HUES6 (cell line): ENCODE measurements around the gene MARCKS.

Experiments used
- H3K27ac ChIP-seq: 2 replicates; pipeline ENCODE4 v1.7.0; 2013; ENCODE audit warnings: low read depth, mild to moderate bottlenecking, low read length, inconsistent platforms
- H3K27me3 ChIP-seq: 2 replicates; pipeline ENCODE4 v1.6.1; 2013; ENCODE audit warnings: low read length; ENCODE audit not compliant: control insufficient read depth, insufficient read depth
- H3K36me3 ChIP-seq: 2 replicates; pipeline ENCODE4 v1.6.1; 2013; ENCODE audit warnings: low read length; ENCODE audit not compliant: control insufficient read depth, insufficient read depth
- H3K4me1 ChIP-seq: 2 replicates; pipeline ENCODE4 v1.6.1; 2013; ENCODE audit warnings: low read length; ENCODE audit not compliant: control insufficient read depth, insufficient read depth
- H3K4me3 ChIP-seq: 2 replicates; pipeline ENCODE4 v1.5.1; 2013; ENCODE audit warnings: low read depth, low read length
- H3K9ac ChIP-seq: one replicate; pipeline ENCODE4 v1.6.1; 2013; ENCODE audit warnings: mild to moderate bottlenecking, low read length
- H3K9me3 ChIP-seq: 2 replicates; pipeline ENCODE4 v1.6.1; 2013; ENCODE audit warnings: low read depth, low read length; ENCODE audit not compliant: control insufficient read depth, insufficient read depth

MARCKS gene

DNA sequence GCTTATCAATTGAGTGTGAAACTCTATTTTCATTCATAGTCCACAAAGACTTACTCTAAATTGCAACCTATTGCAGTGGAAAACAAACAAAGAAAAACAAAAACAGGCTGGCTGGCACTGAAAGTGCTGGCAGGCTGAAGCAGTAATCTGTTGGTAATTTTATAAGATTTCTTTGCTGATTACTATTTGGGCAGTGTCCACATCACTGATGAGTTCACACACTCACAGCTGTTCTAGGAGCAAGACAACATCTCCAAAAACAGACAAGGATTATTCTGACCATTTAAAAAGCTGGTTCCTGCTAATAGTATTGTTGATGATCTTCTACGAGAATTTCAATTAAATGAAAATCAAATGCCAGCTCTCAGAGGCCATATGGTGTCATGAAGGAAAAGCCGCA is 26.9 kb downstream of the MARCKS start:
- Histone ChIP-seq H3K36me3 (no peaks in the 10 kb centered on the region), H3K4me3 (no peak overlapping the region), H3K27ac (no peak overlapping the region), H3K4me1 (no peaks in the 10 kb centered on the region), H3K9me3 (no peaks in the 10 kb centered on the region), H3K9ac (no peak overlapping the region), H3K27me3 (no peaks in the 10 kb centered on the region)

DNA sequence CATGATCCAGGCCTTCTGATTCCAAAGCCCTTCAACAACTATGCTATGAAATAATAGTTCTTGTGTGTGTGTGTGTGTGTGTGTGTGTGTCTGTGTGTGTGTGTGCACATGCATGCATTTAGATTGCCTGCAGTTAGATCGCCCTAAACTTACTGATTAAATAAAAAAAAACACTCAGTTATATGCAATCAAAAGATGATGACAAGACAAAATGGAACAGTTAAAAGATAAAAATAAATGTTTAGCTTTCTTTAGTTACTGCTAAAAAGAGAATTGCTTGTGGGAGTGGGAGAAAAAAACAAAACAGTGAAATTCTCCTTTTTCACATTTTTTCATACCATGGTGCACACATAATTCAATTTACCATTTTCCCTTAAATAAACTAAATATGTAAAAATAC is 29.4 kb downstream of the MARCKS start:
- Histone ChIP-seq H3K4me3 (no peak overlapping the region), H3K9me3 (no peaks in the 10 kb centered on the region), H3K27me3 (no peaks in the 10 kb centered on the region), H3K27ac (no peak overlapping the region), H3K9ac (no peak overlapping the region), H3K4me1 (no peaks in the 10 kb centered on the region), H3K36me3 (no peaks in the 10 kb centered on the region)

DNA sequence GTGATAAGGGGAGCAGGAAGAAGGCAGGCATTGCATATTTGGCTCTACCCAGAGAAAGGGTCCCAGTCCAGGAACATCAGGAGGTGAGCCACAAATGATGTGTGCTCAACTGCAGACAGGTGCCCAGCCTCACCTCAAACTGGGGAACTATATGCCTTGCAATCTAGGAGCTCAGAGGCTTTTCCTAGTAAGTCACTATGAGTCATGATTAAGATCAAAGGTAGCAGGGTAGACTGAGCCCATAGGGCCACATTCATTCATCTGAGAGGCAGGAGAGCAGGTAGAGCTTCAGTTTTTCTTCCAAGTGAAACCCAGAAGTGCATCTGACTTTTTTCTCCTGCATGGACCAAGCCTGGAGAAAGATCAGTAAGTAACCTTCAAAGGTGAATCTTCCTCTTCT is 31.3 kb downstream of the MARCKS start:
- no peaks in the 10 kb centered on the region for H3K9me3 ChIP-seq
- no peaks in the 10 kb centered on the region for H3K27me3 ChIP-seq
- no peak overlapping the region for H3K9ac ChIP-seq

DNA sequence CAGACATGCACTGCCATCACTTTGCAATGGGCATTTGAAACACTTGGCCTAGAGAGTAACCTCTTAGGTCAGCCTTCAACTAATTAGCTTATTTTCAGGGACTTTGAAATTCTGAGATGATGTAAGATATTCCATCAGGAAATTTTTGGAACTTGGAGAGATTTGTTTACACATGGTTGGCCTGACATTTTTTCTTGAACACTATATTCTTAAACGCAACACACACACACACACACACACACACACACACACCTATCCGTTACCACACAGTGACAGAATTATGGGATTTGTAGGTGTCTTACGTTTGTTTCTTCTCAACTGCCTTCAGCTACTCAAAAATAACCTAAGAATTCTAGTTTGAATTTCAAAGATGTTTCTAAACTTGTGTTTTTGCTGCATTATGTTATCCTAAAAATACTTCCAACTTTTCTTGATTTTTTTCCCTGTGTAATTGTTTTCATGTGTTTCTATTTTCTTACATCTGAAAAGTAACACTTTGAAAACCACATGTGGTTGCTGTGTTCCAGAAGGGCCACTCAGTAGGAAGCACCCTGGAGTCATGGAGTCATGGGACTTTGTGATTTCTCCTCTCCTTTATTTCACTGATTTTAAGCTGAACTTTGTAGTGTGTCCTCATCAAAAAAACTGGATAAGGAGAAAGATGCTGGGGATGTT is 31.9 kb downstream of the MARCKS start:
- H3K4me1 ChIP-seq: no peaks in the 10 kb centered on the region
- H3K4me3 ChIP-seq: no peak overlapping the region
- H3K27me3 ChIP-seq: no peaks in the 10 kb centered on the region

More for the DNA sequence above, 31.3 kb downstream of the MARCKS start:
- H3K4me3 ChIP-seq: no peak overlapping the region
- no peaks in the 10 kb centered on the region for H3K36me3 ChIP-seq
- H3K4me1 ChIP-seq: no peaks in the 10 kb centered on the region
- H3K27ac ChIP-seq: no peak overlapping the region

DNA sequence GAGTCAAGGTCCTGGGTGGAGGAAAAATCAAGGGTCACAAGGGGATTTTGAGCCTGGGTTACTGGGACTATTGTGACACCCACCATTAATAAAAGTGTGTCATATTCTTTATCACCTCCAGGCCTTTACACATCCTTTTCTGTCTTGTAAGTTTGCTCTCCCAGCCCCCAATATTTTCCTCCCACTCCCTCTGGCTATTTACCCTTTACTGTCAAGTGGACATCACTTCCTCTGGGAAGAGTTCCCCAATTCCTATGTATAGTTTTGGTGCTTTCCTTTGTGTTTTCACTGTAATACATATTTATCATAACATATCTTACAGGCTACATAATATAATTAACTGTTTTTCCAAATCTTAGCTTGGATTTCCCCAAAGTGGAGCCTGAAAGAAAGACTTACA is 36.3 kb downstream of the MARCKS start:
- Histone ChIP-seq H3K9ac (no peak overlapping the region), H3K9me3 (peaks cover 4% of the 10 kb centered on the region; the same call in 1 of the 2 replicates), H3K4me3 (no peak overlapping the region), H3K4me1 (no peaks in the 10 kb centered on the region), H3K27me3 (no peaks in the 10 kb centered on the region), H3K27ac (no peak overlapping the region), H3K36me3 (no peaks in the 10 kb centered on the region)

More for the DNA sequence above, 31.9 kb downstream of the MARCKS start:
- Histone ChIP-seq H3K9ac (no peak overlapping the region), H3K27ac (no peak overlapping the region), H3K36me3 (no peaks in the 10 kb centered on the region), H3K9me3 (no peaks in the 10 kb centered on the region)

DNA sequence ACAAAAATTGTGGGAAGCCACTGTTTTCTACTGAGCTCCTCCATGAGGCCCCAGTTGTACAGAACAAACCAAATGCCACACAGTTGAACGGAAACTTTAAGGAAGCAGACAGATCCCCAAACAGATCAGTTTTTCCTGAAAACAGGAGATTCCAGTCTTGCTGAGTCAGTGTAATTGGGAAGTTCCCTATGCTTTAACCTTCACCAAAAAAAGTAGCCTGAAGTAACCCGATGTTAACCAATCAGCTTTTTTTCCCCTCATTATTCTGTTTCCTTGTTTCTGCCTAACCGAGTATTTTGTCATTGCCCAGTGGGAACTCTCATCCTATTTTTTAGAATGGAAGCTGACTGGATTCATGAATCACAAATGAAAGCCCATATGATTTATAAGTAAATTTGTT is 36.7 kb downstream of the MARCKS start:
- no peak overlapping the region for H3K27ac ChIP-seq

DNA sequence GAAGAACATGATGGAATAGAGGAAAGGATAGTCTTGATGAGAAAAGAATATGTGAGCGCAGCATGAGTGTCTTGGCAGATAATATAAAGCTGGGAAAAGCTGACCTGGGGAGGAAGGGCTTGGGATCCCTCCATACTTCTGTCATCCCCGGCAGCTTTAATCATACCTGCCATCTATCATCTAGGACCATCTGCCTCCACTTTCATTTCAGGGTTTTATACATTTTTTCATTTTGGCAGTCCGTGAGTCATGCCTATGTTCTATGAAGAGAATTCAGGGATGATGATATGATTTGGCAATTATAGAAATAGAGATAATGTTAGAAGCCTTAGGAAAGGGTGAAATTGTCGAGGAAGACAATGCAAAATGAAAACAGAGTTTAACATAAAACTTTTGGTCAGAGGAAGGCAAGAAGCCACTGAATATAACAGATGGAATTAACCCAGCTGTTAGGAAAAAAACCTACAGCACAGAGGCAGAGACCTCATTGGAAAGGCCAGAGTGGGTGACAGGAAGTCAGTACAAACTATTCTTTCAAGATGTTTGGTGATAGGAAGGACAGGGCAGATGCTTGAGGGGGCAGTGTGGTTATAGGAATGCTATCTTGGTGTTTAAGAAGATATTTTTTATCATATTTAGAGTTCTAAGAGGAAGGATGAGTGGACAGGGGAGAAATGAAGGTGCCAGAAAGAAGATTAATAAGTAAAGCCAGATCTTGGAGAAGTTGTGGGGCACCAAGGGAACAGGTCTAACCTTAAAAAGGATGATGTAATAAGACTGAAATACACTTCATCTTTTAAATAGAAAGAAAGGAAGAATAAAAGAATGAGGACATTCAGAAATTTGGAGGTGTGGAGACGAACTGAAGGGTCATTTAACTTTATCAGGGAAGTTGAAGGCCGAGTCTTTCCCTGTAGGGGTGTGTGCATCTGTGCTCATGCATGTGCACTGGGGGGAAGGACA is 37.8 kb downstream of the MARCKS start:
- no peak overlapping the region for H3K9ac ChIP-seq
- H3K27ac ChIP-seq: no peak overlapping the region
- H3K27me3 ChIP-seq: no peaks in the 10 kb centered on the region
- peaks cover 4% of the 10 kb centered on the region; the same call in 1 of the 2 replicates for H3K9me3 ChIP-seq
- H3K36me3 ChIP-seq: no peaks in the 10 kb centered on the region
- no peak overlapping the region for H3K4me3 ChIP-seq
- no peaks in the 10 kb centered on the region for H3K4me1 ChIP-seq

More for the DNA sequence above, 36.7 kb downstream of the MARCKS start:
- Histone ChIP-seq H3K9me3 (peaks cover 4% of the 10 kb centered on the region; the same call in 1 of the 2 replicates), H3K9ac (no peak overlapping the region), H3K4me3 (no peak overlapping the region), H3K4me1 (no peaks in the 10 kb centered on the region), H3K27me3 (no peaks in the 10 kb centered on the region), H3K36me3 (no peaks in the 10 kb centered on the region)

DNA sequence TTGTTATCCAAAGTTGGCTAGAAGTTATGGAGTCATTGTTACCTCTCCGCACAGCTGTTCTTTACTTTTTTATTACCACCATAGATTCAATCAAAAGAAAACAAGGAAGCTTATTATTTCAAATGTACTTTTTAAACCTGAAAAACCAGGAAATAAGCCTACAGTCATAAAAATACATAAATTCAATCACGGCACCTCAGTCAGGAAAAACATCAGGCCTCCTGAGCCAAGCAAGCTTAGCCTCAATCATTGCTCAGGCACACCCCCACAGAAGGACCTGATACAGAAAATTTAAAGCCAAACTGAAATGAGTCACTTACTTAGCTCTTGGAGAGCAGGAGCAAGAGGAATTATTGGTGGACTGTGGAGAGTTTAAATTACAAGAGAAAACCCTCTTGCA is 44.3 kb downstream of the MARCKS start:
- Histone ChIP-seq H3K4me3 (no peak overlapping the region), H3K36me3 (no peaks in the 10 kb centered on the region), H3K9ac (no peak overlapping the region), H3K9me3 (peaks cover 4% of the 10 kb centered on the region; the same call in 1 of the 2 replicates), H3K27me3 (no peaks in the 10 kb centered on the region), H3K4me1 (peaks cover 7% of the 10 kb centered on the region; the same call in 1 of the 2 replicates), H3K27ac (no peak overlapping the region)

DNA sequence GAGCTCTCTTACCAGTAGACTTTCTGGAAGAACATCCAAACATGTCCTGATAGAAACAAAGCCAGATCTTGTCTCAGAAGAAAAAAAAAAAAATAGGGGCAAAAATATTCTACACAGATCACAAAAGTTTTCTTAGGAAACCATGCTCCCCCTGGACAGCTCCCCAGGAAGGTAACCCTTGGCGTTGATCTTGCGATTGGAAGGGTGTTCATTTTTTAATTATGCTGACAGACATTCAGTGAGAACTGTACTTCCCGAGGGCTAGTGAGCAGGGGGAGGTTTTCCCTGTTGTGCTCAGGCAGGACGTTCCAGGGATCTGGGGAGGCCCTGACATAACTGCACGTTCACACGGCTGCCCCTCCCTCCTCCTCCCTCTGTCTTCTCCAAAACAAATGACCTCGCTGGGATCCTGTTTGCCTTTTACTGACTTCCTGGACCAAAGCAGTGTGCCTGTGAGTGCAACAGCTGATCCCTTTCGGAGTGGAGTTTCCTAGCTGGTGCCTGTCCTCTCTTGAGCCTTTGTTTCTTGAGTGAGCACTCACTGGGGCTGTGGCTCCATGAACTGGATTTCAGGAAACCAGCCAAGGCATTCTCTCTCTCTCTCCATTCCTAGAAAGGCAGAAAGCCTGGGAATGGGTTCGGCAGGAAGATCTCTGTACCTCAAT is 46.7 kb downstream of the MARCKS start:
- no peaks in the 10 kb centered on the region for H3K27me3 ChIP-seq
- no peak overlapping the region for H3K9ac ChIP-seq
- peaks cover 7% of the 10 kb centered on the region; the same call in 1 of the 2 replicates for H3K4me1 ChIP-seq
- no peak overlapping the region for H3K4me3 ChIP-seq
- H3K27ac ChIP-seq: no peak overlapping the region
- no peaks in the 10 kb centered on the region for H3K36me3 ChIP-seq
- no peaks in the 10 kb centered on the region for H3K9me3 ChIP-seq

DNA sequence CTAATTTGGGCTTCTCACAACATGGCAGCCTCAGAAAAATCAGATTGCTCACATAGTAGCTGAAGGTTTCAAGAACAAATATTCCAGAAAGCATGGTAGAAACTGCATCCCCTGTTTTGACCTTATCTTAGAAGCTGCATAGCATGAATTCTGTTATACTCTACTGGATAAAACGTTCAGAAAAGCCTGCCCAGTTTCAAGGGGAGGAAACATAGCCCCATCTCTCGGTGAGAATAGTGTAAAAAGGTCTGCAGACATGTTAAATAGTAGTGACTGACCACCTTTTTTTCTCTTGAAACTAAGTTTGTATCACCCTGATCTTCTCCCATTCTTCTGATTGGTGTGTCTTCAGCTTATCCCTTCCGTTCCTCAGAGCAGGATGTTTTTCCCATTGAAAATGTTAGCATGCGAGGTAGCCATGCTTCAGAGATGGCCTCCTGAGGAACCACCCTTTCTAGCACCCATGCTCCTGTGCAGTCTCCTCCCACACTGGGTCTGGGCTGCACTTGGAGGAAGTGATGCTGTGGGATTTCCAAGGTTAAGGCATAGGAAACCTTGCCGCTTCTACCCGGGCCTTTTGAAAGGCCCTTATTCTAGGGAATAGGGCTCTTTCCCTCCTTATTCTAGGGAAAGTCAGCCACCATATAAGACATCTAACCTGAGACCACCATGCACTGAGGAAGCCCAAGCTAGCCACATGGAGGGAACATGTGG is 50.1 kb downstream of the MARCKS start:
- no peak overlapping the region for H3K4me3 ChIP-seq
- H3K4me1 ChIP-seq: peaks cover 7% of the 10 kb centered on the region; the same call in 1 of the 2 replicates
- no peaks in the 10 kb centered on the region for H3K9me3 ChIP-seq
- H3K27ac ChIP-seq: no peak overlapping the region
- no peaks in the 10 kb centered on the region for H3K36me3 ChIP-seq
- H3K9ac ChIP-seq: no peak overlapping the region
- no peaks in the 10 kb centered on the region for H3K27me3 ChIP-seq
